Large intestine (tissue), 3 donors: ENCODE results near the gene RASD1. TPM values are rescaled to one million over a fixed set of nuclear protein-coding genes. Genes with fewer than 3 reads are reported as not detected.

ENCODE experiments used
- DNase-seq, 2 donors: peaks; one replicate each; pipeline versions ENCODE4 v3.0.0 to v3.0.0-alpha.2; 2013
- H3K27ac ChIP-seq: one replicate; pipeline ENCODE4 v1.5.1; 2013; ENCODE audit warnings: low read length
- H3K27me3 ChIP-seq: 2 replicates; pipeline ENCODE4 v1.6.1; 2013; ENCODE audit warnings: low read length; ENCODE audit not compliant: control insufficient read depth, insufficient read depth
- H3K36me3 ChIP-seq: 2 replicates; pipeline ENCODE4 v1.6.1; 2013; ENCODE audit warnings: low read length; ENCODE audit not compliant: control insufficient read depth, insufficient read depth
- H3K4me1 ChIP-seq: one replicate; pipeline ENCODE4 v1.6.1; 2013; ENCODE audit warnings: low read length; ENCODE audit not compliant: control insufficient read depth, insufficient read depth
- H3K4me3 ChIP-seq: one replicate; pipeline ENCODE4 v1.5.1; 2013; ENCODE audit warnings: low read length
- H3K9me3 ChIP-seq: one replicate; pipeline ENCODE4 v1.6.1; 2013; ENCODE audit warnings: mild to moderate bottlenecking, low read depth, low read length, moderate library complexity; ENCODE audit not compliant: control insufficient read depth
- WGBS: methylation state at CpG from one replicate; pipeline ENCODE4 v1.1.5; 2013; ENCODE audit warnings: low lambda C conversion rate; ENCODE audit not compliant: insufficient coverage; 5-methylcytosine and 5-hydroxymethylcytosine counted together
- polyA plus RNA-seq: library from polyadenylated mRNA; unstranded; fragments of 120-200 nt; gene quantifications from one replicate; pipeline ENCODE4 v1.2.1, GENCODE V29; 2013

Gene RASD1
- polyA plus RNA-seq, 1 donor: 20.0 TPM

DNA sequence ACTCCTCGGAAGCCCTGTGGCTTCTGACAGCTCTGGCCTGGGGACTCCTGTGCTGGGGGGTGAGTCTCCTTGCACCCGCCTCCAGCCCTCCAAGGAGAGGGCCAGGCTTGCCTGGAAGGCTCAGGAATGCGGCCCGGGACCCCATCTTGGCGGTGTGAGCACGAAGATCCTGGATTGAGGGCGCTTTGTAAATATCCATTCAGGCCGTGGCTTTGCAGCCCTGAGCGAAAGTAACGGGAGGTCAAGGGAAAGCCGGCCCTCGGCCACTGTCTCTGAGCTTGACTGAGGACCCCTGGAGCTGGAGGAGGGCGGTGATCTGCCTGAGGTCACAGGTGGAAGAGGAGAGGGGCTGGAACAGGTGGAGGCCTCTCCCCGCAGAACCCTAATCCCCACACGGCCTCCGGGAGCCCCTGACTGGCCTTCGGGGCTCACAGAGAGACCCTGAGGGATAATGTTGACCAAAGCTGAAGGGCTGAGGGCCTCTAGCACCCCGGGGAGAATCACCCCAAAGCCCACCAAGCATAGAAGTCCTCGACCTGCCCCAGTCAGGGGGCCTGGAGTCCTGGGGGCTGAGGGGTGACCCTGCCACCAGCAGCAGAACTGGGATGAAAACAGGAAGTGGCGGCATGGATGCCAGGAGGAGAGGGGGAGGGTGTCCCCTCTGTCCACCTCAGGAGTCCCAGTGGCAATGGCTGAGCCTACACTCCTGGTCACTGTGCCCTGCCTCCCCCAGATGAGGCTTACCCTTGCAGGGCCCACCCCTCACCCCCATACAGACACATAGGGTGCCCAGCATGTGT, 8.3 kb upstream of the RASD1 start:
- no peaks in the 10 kb centered on the region for H3K4me1 ChIP-seq
- no peak overlapping the region for H3K27ac ChIP-seq
- DNase-seq: no peak
- no CpG with 5 or more reads among the region's 20 CpGs for WGBS
- no peaks in the 10 kb centered on the region for H3K36me3 ChIP-seq
- no peaks in the 10 kb centered on the region for H3K9me3 ChIP-seq
- no peak overlapping the region for H3K4me3 ChIP-seq
- no peaks in the 10 kb centered on the region for H3K27me3 ChIP-seq

DNA sequence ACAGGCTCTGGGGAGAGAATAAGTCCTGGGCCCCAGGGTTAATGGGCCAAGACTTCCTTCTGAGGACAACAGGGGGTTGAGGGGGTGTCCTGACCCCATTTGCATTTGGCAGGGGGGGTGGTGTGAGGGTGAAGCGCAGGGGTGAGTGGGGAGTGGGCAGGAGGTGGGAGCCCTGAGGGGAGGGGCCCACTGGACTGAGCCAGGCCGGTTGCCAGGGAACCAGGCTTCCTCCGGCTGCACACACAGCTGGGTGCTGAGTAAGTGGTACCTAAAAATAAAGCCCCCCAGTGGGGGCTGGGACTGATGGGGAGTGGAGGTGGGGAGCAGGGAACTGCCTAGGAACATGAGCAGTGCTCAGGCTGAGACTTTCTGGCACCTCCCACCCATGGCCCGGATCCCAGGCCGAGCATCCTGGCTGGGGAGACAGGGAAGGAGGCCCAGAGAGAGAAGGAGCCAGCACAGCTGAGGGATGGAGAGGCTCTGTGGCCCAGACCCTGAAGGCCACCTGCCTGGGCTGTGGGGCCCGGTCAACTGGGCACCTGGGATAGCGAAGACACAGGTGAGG, 7.5 kb upstream of the RASD1 start:
- no peaks in the 10 kb centered on the region for H3K4me1 ChIP-seq
- H3K9me3 ChIP-seq: no peaks in the 10 kb centered on the region
- no CpG with 5 or more reads among the region's 7 CpGs for WGBS
- H3K27me3 ChIP-seq: no peaks in the 10 kb centered on the region
- no peaks in the 10 kb centered on the region for H3K36me3 ChIP-seq
- DNase-seq: no peak
- no peak overlapping the region for H3K27ac ChIP-seq
- no peak overlapping the region for H3K4me3 ChIP-seq

DNA sequence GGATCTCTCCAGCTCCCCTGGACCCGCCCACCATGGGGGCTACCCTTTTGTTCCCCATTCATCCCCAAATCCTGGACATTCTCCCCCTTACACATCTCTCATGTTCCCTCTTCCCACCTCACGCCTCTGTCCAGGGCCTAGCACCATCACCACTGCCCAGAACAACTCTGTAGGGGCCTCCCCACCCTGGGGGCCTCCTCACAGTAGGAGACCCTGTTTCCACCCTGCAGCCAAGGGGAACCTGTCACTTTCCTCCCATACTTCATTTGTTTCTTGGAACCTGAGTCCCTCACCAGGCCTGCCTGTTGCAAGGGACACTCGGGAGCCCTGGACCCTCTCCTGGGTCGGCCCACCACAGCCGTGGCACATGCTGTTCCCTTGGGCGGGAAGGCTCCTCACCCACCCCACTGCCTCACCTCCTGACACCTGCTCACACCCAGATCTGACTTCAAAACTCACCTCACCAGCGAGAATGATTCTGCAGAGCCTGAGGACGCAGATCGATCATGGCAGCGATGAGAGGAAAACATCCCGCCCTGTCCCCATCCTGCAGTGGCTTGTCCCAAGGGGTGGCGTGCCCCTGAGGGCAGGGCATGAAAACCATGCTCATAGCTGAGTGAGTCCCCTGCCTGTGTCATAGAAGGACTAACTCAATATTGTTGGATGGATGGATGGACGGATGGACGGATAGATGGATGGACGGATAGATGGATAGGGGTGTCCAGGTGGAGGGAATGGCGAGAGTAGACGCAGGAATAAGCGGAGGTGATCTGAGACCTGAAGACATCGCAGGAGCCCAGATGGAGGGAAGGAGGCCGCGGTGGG, 6.8 kb upstream of the RASD1 start:
- WGBS: 100% methylated on average over 1 of the region's 21 CpGs
- H3K4me1 ChIP-seq: no peaks in the 10 kb centered on the region
- no peaks in the 10 kb centered on the region for H3K36me3 ChIP-seq
- H3K4me3 ChIP-seq: no peak overlapping the region
- no peak for DNase-seq
- H3K27ac ChIP-seq: no peak overlapping the region
- H3K9me3 ChIP-seq: no peaks in the 10 kb centered on the region
- no peaks in the 10 kb centered on the region for H3K27me3 ChIP-seq

DNA sequence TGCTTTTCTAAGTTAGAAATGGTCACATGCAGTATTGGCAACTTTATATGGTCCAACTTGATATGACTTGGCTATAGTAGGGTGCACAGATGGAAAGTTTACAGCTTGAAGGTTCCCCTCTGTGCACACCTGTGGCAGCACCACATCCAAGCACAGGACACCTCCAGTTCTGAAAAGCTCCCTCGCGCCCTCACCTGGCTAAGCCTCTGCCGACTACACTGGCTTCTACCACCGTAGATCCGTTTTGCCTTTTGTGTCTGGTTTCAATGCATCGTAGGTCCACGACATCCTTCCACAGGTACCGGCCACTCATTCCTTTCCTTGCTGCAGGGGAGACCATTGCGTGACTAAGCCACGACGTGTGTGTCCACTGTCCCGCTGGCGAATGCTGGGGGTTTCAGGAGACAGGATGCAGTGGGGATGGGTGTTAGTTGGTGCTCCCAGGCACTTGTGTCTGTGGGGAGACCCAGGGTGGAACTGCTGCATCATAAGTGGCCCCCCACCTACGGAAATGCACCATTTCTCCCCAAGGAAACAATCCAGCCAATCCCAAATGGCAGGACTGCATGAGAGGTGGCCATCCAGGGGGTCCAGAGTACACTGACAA, 4.9 kb upstream of the RASD1 start:
- no peak overlapping the region for H3K27ac ChIP-seq
- H3K27me3 ChIP-seq: no peaks in the 10 kb centered on the region
- no peak overlapping the region for H3K4me3 ChIP-seq
- WGBS: no CpG with 5 or more reads among the region's 14 CpGs
- DNase-seq: no peak
- no peaks in the 10 kb centered on the region for H3K9me3 ChIP-seq
- H3K4me1 ChIP-seq: peaks cover 3% of the 10 kb centered on the region
- H3K36me3 ChIP-seq: no peaks in the 10 kb centered on the region

DNA sequence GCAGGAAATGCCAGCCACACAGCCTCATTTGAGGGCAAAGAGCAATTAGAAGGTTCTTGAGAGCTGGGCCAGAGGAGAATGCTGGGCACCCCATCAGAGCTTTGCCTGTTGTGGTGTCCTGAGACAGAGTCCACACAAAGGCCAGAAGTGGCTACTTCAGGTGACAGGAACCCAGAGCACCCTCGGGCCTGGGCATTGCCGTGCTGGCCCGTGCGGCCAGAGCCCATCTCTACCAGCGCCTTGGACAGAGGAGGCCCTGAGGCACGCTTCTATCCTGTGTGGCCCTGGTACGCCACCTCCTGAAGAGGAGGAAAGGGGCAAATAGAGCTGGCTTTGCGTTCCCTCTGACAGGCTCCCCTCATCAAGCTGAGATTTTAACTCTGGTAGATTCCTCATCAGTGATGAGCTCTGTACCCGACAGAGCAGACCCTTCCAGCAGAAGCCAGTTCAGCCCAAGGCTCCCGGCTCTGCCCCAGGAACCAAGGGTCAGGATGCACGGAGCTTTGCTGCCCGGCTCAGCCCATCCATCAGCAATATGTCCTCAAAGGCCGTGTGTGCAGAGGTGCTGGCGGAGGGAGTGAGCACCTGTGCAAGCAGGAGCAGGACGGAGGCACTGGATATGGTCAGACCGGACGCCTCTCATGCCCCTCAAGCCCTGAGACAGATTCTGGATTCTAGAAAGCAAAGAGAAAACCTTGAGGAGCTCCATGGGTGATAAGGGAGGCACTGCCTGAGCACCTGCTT, 3.4 kb upstream of the RASD1 start:
- DNase-seq: no peak
- H3K27ac ChIP-seq: no peak overlapping the region
- WGBS: no CpG with 5 or more reads among the region's 17 CpGs

DNA sequence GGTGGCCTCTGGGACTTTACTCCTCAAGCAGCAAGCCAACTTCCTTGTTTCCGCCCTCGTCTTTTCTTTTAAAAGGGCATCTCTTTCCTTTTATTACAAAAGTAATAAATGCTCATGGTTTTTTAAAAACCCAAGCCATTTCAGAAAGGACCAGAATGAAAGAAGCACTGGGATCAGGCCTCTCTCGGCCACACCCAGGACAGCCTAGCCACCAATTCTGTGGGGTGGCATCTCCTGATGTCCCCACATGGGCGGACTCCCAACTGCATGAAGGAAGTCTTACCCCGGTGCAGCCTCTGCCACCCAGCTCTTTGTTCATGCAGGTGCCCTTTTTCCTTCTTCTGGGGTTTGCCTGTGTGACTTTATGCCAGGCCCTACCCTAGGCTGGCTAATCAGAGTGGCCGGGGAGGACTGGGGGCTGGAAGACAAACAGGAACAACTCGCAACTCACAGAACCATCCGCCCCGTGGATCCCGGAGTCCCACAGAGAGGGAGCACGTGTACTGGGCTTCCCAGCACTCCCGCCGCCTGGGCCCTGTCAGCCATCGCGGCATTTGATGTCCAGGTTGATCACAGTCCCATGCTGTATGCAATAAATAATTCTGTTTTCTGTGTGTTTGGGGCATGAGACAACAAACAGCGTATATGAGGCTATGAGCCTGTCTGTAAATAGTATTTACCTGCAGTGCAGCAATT, 2.6 kb upstream of the RASD1 start:
- H3K4me1 ChIP-seq: peaks cover 15% of the 10 kb centered on the region
- no peak overlapping the region for H3K4me3 ChIP-seq
- DNase-seq: no peak
- no peaks in the 10 kb centered on the region for H3K9me3 ChIP-seq
- no peak overlapping the region for H3K27ac ChIP-seq
- H3K36me3 ChIP-seq: peaks cover 2% of the 10 kb centered on the region
- peaks cover 16% of the 10 kb centered on the region for H3K27me3 ChIP-seq
- WGBS: no CpG with 5 or more reads among the region's 16 CpGs

More for the DNA sequence above, 3.4 kb upstream of the RASD1 start:
- Histone ChIP-seq H3K4me3 (no peak overlapping the region), H3K27me3 (peaks cover 14% of the 10 kb centered on the region), H3K36me3 (no peaks in the 10 kb centered on the region), H3K9me3 (no peaks in the 10 kb centered on the region), H3K4me1 (peaks cover 13% of the 10 kb centered on the region)

DNA sequence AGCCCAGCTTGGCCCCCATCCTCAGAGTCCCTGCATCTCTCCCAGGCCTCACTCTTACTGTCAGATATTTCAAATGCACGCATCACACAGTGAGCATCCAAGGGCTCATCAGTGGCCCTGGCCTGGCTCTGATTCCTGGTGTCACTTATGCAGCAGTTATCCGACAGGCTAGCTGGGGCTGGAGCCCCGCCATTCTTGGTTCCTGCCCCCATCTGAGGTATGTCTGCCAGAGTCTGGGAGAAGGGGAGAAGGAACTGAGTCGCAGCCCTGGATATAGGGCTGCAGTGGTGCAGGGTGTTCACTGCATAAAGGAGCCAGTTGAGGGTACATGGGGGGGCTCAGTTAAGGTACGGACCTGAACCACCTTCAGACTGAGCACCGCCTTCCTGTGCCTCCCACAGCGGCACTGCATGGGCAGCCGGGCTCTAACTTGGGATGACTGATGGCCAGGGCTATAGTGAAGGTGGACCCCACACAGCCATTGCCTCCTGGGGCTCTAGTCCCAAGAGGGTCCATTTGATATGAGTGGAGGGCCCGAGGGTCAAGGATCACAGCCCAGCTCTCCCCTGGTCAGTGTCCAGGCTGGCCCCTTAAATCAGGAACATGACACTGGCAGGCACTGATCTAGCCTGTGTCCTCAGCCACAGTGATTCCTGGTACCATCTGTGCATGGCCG, 1.8 kb upstream of the RASD1 start:
- peaks cover 16% of the 10 kb centered on the region for H3K27me3 ChIP-seq
- H3K4me1 ChIP-seq: peaks cover 15% of the 10 kb centered on the region
- WGBS: no CpG with 5 or more reads among the region's 10 CpGs
- DNase-seq: no peak
- no peak overlapping the region for H3K4me3 ChIP-seq
- no peak overlapping the region for H3K27ac ChIP-seq
- no peaks in the 10 kb centered on the region for H3K9me3 ChIP-seq
- peaks cover 7% of the 10 kb centered on the region for H3K36me3 ChIP-seq

DNA sequence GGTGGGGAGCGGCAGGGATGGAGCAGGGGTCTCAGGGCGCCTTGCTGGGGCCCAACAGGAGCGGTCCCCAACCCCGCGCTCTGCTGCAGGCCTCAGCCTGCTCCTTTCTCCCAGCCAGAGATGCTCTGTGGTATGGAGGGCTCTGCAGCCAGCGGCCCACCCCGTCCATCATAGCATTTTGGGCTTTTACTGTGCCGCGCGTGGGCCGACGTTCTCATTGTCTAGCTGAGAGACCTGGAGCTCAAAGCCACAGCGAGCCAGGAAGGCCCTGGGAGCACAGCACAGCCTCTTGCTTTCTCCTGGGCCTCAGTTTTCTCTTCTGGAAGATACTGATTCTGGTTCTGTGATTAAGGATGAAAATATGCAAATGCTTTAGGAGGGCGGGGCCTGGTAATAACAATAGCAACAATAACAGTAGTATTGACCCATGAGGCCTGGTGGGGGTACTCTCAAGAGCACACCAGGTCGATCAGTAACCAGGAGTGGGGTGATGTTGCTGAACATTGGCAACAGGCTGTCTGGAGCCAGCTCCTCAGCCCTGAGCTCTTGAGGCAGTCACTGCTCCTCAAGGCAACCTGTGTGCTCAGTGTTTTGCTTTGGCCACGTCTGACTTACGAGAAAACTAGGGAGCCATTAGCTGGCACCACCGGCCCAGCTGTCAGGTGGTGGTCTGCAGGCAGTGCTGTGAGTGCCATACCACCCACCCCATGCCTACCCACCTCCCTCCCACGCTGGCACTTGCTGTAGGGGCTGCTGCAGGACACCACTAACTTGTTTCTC, 1.1 kb upstream of the RASD1 start:
- H3K9me3 ChIP-seq: no peaks in the 10 kb centered on the region
- peaks cover 15% of the 10 kb centered on the region for H3K4me1 ChIP-seq
- no peak for DNase-seq
- no CpG with 5 or more reads among the region's 19 CpGs for WGBS
- H3K27me3 ChIP-seq: peaks cover 16% of the 10 kb centered on the region
- H3K27ac ChIP-seq: no peak overlapping the region
- H3K36me3 ChIP-seq: peaks cover 12% of the 10 kb centered on the region
- H3K4me3 ChIP-seq: no peak overlapping the region
